Inflammatory macrophage (primary cell): Measurements from ENCODE around the gene TBC1D23.

Experiments
- DNase-seq, 2 donors: peaks; one replicate each; pipeline ENCODE4 v3.0.0-alpha.2; 2020 to 2022

Gene TBC1D23

GRCh38 chr3:100354850-100355249 is 94.1 kb downstream of the TBC1D23 start:
- DNase-seq = no peak

- no peak for DNase-seq
Measured at GRCh38 chr3:100358413-100358812, 97.6 kb downstream of the TBC1D23 start.

GRCh38 chr3:100359035-100359434 is 98.2 kb downstream of the TBC1D23 start:
- DNase-seq = no peak

- DNase-seq = no peak
Measured at GRCh38 chr3:100360757-100361496, 100.1 kb downstream of the TBC1D23 start.

GRCh38 chr3:100361897-100362296 is 101.1 kb downstream of the TBC1D23 start:
- DNase-seq = no peak

- no peak for DNase-seq
Measured at GRCh38 chr3:100364421-100364820, 103.6 kb downstream of the TBC1D23 start.

- no peak for DNase-seq
Measured at GRCh38 chr3:100366424-100366823, 105.6 kb downstream of the TBC1D23 start.

GRCh38 chr3:100368441-100368840 is 107.6 kb downstream of the TBC1D23 start:
- DNase-seq = no peak

GRCh38 chr3:100370756-100371155 is 110.0 kb downstream of the TBC1D23 start:
- DNase-seq = peak; percentile 27 to 42

GRCh38 chr3:100374521-100374920 is 113.7 kb downstream of the TBC1D23 start:
- no peak for DNase-seq
